ENCODE measurements around the gene ANG.

Gene ANG

GRCh38 chr14:20711261-20711660 is 22.7 kb downstream of the ANG start:
- H3K4me2 ChIP-seq (ENCODE audit: low read length): no peak overlapping the region
- H3K9me3 ChIP-seq (ENCODE audit: insufficient read depth, low read length): 0 out of 2 replicates have a peak, but pooled peaks cover 14% of the 10 kb centered on the region
- H4K20me1 ChIP-seq (ENCODE audit: insufficient read depth, low read length): no peaks in the 10 kb centered on the region
- no peaks in the 10 kb centered on the region for H3K27me3 ChIP-seq (ENCODE audit: low read depth, low read length)
- peaks cover 35% of the 10 kb centered on the region for H3K4me1 ChIP-seq (ENCODE audit: low read length)
- H3K9ac ChIP-seq (ENCODE audit: low read length): no peak overlapping the region
- no peak overlapping the region for H2AFZ ChIP-seq (ENCODE audit: low read depth, low read length)
- no peak overlapping the region for H3K27ac ChIP-seq (ENCODE audit: low read length)
- no peaks in the 10 kb centered on the region for H3K79me2 ChIP-seq (ENCODE audit: low read length)
- no peak overlapping the region for H3K4me3 ChIP-seq (ENCODE audit: low read length)
- H3K36me3 ChIP-seq (replicated peaks; ENCODE audit: low read depth, low read length): peaks cover 6% of the 10 kb centered on the region
- no peak for TF ChIP-seq EZH2phosphoT487 (IDR thresholded peaks at IDR 0.05; ENCODE audit: low read depth)
- TF ChIP-seq CTCF (IDR thresholded peaks at IDR 0.05; ENCODE audit: low read depth, low read length): no peak

DNA sequence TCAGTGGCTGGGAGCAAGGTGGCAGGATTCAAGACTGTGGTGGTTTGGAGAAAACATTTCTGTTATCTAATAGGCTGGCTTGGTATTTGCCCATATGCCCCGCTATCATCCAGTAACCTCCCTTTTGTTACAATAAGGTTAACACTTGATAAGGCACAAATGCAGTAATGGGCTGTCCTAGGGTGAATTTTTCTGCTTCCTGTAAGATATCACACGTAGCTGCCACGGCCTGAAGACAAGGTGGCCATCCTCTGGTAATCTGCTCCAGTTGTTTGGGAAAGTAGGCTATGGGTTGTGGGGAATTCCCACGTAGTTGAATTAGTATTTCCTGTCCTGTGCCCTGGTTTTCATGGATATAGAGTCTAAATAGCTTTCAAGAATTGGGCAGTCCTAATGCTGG is 23.1 kb downstream of the ANG start:
- peaks cover 36% of the 10 kb centered on the region for H3K4me1 ChIP-seq (ENCODE audit: low read length)
- no peaks in the 10 kb centered on the region for H3K27me3 ChIP-seq (ENCODE audit: low read depth, low read length)
- TF ChIP-seq CTCF (IDR thresholded peaks at IDR 0.05; ENCODE audit: low read depth, low read length) (no peak), EZH2phosphoT487 (IDR thresholded peaks at IDR 0.05; ENCODE audit: low read depth) (no peak)

GRCh38 chr14:20712904-20713303 is 24.3 kb downstream of the ANG start:
- Histone ChIP-seq H3K4me3 (ENCODE audit: low read length) (no peak overlapping the region), H3K4me2 (ENCODE audit: low read length) (no peak overlapping the region), H3K27me3 (ENCODE audit: low read depth, low read length) (no peaks in the 10 kb centered on the region), H3K9ac (ENCODE audit: low read length) (no peak overlapping the region), H2AFZ (ENCODE audit: low read depth, low read length) (no peak overlapping the region), H3K27ac (ENCODE audit: low read length) (no peak overlapping the region), H3K36me3 (replicated peaks; ENCODE audit: low read depth, low read length) (peaks cover 10% of the 10 kb centered on the region), H4K20me1 (ENCODE audit: insufficient read depth, low read length) (no peaks in the 10 kb centered on the region), H3K9me3 (ENCODE audit: insufficient read depth, low read length) (0 out of 2 replicates have a peak, but pooled peaks cover 10% of the 10 kb centered on the region), H3K4me1 (ENCODE audit: low read length) (peaks cover 36% of the 10 kb centered on the region), H3K79me2 (ENCODE audit: low read length) (no peaks in the 10 kb centered on the region)
- TF ChIP-seq EZH2phosphoT487 (IDR thresholded peaks at IDR 0.05; ENCODE audit: low read depth) (no peak), CTCF (IDR thresholded peaks at IDR 0.05; ENCODE audit: low read depth, low read length) (no peak)

More for the DNA sequence above, 23.1 kb downstream of the ANG start:
- no peaks in the 10 kb centered on the region for H4K20me1 ChIP-seq (ENCODE audit: insufficient read depth, low read length)
- H2AFZ ChIP-seq (ENCODE audit: low read depth, low read length): no peak overlapping the region
- no peak overlapping the region for H3K4me3 ChIP-seq (ENCODE audit: low read length)
- H3K79me2 ChIP-seq (ENCODE audit: low read length): no peaks in the 10 kb centered on the region
- no peak overlapping the region for H3K9ac ChIP-seq (ENCODE audit: low read length)
- 0 out of 2 replicates have a peak, but pooled peaks cover 17% of the 10 kb centered on the region for H3K9me3 ChIP-seq (ENCODE audit: insufficient read depth, low read length)
- H3K4me2 ChIP-seq (ENCODE audit: low read length): no peak overlapping the region
- no peak overlapping the region for H3K27ac ChIP-seq (ENCODE audit: low read length)
- H3K36me3 ChIP-seq (replicated peaks; ENCODE audit: low read depth, low read length): peaks cover 10% of the 10 kb centered on the region

GRCh38 chr14:20714593-20715250 is 26.2 kb downstream of the ANG start:
- Histone ChIP-seq H3K4me1 (ENCODE audit: low read length) (peaks cover 45% of the 10 kb centered on the region), H3K27ac (ENCODE audit: low read length) (peak overlapping the region; percentile 62), H3K9ac (ENCODE audit: low read length) (no peak overlapping the region), H2AFZ (ENCODE audit: low read depth, low read length) (no peak overlapping the region), H3K4me3 (ENCODE audit: low read length) (no peak overlapping the region), H3K9me3 (ENCODE audit: insufficient read depth, low read length) (peaks cover 14% of the 10 kb centered on the region; the same call in 1 of the 2 replicates), H3K36me3 (replicated peaks; ENCODE audit: low read depth, low read length) (peaks cover 13% of the 10 kb centered on the region), H3K4me2 (ENCODE audit: low read length) (peak overlapping the region; percentile 34), H4K20me1 (ENCODE audit: insufficient read depth, low read length) (no peaks in the 10 kb centered on the region), H3K27me3 (ENCODE audit: low read depth, low read length) (no peaks in the 10 kb centered on the region), H3K79me2 (ENCODE audit: low read length) (no peaks in the 10 kb centered on the region)
- no peak for TF ChIP-seq EZH2phosphoT487 (IDR thresholded peaks at IDR 0.05; ENCODE audit: low read depth)
- no peak for TF ChIP-seq CTCF (IDR thresholded peaks at IDR 0.05; ENCODE audit: low read depth, low read length)
